GM12874 (cell line): ENCODE data around the gene ADAMTS18.

Source experiments
- CTCF ChIP-seq: IDR thresholded peaks from 2 replicates; pipeline ENCODE4 v1.5.1; 2011; ENCODE audit warnings: low read depth, mild to moderate bottlenecking, control low read depth, low read length, moderate library complexity; ENCODE audit not compliant: insufficient read depth

The ADAMTS18 gene

DNA sequence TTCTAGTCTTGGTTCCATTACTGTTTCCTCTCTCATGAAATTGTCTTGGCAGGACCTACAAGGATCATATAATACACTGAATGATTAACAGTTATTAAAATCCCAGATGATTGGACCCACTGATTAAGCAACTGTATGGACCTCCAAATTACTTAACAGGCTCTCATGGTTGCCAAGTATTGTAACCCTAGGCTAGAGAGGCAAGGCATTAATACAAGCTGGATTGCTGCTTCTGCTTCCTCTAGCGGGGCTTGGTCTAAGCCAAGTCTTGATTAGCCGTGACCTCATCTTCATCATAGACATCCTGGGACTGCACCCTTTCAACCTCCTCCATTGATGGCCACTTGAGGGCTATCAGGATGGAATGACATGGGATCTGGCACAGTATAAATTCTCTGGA lies 188.7 kb downstream of the ADAMTS18 start:
- TF ChIP-seq CTCF = no peak

GRCh38 chr16:77238593-77238992 lies 196.2 kb downstream of the ADAMTS18 start:
- TF ChIP-seq CTCF = no peak

DNA sequence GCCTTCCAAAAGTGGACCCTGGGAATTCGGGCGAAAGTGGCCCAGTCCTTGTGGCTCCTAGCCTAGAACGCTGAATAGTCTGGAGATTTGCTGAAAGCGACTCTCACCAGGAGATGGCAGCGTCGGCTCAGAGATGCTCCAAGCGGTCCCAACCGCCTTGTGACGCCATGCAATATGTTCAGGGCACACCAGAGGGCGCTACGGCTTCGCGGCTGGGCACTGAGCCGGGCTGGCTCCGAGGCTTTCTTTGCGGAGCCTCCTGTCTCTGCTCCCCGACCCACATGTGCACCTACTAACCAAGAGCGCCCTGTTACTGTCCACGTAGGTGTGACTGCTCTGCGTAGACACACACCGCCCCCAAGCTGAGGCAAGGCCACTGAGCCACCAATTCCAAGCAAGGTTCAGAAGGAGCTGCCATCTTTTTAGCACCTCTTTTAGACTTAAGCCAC lies 198.7 kb downstream of the ADAMTS18 start:
- TF ChIP-seq CTCF = peak; percentile 97

DNA sequence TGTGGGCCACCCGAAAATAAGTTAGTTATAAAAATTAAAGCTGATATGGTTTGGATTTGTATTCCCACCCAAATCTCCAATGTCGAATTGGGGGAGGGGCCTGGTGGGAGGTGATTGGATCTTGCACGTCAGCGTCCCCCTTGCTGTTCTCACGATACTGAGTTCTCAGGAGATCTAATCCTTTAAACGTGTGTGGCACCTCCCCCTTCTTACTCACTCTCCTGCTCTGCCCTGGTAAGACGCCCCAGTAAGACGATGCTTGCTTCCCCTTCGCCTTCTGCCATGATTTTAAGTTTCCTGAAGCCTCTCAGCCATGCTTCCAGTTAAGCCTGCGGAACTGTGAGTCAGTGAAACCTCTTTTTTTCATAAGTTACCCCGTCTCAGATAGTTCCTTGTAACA lies 200.2 kb downstream of the ADAMTS18 start:
- no peak for TF ChIP-seq CTCF

DNA sequence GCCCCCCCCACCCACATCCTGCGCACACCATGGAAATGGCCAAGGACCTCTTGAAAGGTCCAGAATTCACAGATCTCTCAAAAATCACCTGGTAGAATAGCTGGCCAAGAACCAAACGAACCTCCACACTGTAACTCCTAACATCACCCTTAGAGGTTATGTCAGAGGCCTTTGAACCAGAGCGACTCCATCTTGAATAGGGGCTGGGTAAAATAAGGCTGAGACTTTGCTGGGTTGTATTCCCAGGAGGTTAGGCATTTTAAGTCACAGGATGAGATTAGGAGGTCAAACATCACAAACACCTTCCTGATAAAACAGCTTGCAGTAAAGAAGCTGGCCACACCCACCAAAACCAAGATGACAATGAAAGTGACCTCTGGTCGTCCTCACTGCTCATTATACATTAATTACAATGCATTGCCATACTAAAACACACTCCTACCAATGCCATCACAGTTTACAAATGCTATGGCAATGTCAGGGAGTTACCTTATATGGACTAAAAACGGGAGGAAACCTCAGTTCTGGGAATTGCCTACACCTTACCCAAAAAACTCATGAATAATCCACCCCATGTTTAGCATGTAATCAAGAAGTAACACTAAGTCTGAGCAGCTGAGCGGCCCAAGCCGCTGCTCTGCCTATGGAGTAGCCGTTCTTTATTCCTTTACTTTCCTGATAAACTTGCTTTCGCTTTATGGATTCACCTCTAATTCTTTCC lies 200.9 kb downstream of the ADAMTS18 start:
- TF ChIP-seq CTCF = no peak
